HPDE6-E6E7 (cell line): ENCODE data around the gene DDI2.

Experiments
- DNase-seq: peaks from one replicate; pipeline ENCODE4 v3.0.0; 2011; ENCODE audit warnings: missing footprints; ENCODE audit errors: extremely low spot score

DDI2 gene

GRCh38 chr1:15702722-15703550 lies 85.7 kb downstream of the DDI2 start:
- no peak for DNase-seq

- DNase-seq = no peak
Measured at GRCh38 chr1:15703562-15703961, 86.3 kb downstream of the DDI2 start.

GRCh38 chr1:15704526-15705183 lies 87.4 kb downstream of the DDI2 start:
- DNase-seq = no peak

- no peak for DNase-seq
Measured at GRCh38 chr1:15705184-15705566, 87.9 kb downstream of the DDI2 start.

GRCh38 chr1:15706751-15707150 lies 89.5 kb downstream of the DDI2 start:
- DNase-seq = no peak

- no peak for DNase-seq
Measured at GRCh38 chr1:15707239-15707925, 90.1 kb downstream of the DDI2 start.

GRCh38 chr1:15708486-15709137 lies 91.4 kb downstream of the DDI2 start:
- no peak for DNase-seq

- no peak for DNase-seq
Measured at GRCh38 chr1:15709226-15709625, 92.0 kb downstream of the DDI2 start.

GRCh38 chr1:15712168-15712567 lies 94.9 kb downstream of the DDI2 start:
- DNase-seq = no peak

- DNase-seq = no peak
Measured at GRCh38 chr1:15714406-15715136, 97.3 kb downstream of the DDI2 start.

GRCh38 chr1:15717418-15718125 lies 100.3 kb downstream of the DDI2 start:
- no peak for DNase-seq

- DNase-seq = no peak
Measured at GRCh38 chr1:15718199-15718601, 100.9 kb downstream of the DDI2 start.
